ENCODE results near the gene SLC5A11.

Gene SLC5A11

DNA sequence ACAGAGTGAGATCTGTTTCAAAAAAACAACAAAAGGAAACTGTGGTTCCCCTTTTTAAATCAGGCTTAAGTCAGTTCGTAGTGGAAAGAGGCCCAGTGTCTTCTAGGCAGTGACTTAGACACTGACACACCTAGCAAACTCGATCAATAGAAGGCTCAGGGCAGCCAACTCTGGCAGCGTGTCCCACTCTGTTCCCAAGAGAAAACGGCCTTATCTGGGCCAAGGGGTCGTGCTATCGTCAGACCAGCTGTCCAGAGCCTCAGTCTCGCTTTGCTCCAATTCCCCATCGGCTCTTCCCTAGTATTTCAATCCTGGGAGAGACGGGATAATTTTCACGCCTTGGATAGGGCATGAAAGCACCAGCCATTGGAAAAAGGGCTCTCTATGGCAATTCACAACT, 72.9 kb downstream of the SLC5A11 start:
- DNase-seq, result no peak
- in situ Hi-C loops (cut with HindIII; ENCODE audit: low pct_ligation_motif_present, low sequenced_read_pairs), result no loop called here
- TF ChIP-seq, protein P1, sequence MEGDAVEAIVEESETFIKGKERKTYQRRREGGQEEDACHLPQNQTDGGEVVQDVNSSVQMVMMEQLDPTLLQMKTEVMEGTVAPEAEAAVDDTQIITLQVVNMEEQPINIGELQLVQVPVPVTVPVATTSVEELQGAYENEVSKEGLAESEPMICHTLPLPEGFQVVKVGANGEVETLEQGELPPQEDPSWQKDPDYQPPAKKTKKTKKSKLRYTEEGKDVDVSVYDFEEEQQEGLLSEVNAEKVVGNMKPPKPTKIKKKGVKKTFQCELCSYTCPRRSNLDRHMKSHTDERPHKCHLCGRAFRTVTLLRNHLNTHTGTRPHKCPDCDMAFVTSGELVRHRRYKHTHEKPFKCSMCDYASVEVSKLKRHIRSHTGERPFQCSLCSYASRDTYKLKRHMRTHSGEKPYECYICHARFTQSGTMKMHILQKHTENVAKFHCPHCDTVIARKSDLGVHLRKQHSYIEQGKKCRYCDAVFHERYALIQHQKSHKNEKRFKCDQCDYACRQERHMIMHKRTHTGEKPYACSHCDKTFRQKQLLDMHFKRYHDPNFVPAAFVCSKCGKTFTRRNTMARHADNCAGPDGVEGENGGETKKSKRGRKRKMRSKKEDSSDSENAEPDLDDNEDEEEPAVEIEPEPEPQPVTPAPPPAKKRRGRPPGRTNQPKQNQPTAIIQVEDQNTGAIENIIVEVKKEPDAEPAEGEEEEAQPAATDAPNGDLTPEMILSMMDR (IDR thresholded peaks at IDR 0.05; ENCODE audit: low read depth, low read length, missing control alignments), result no peak
- peaks cover 34% of the 10 kb centered on the region for H3K36me3 ChIP-seq (replicated peaks)
- no peak overlapping the region for H3K4me3 ChIP-seq (ENCODE audit: low read depth, low read length)
- H3K27me3 ChIP-seq (replicated peaks), result no peaks in the 10 kb centered on the region
- H3K27ac ChIP-seq, result no peak overlapping the region

DNA sequence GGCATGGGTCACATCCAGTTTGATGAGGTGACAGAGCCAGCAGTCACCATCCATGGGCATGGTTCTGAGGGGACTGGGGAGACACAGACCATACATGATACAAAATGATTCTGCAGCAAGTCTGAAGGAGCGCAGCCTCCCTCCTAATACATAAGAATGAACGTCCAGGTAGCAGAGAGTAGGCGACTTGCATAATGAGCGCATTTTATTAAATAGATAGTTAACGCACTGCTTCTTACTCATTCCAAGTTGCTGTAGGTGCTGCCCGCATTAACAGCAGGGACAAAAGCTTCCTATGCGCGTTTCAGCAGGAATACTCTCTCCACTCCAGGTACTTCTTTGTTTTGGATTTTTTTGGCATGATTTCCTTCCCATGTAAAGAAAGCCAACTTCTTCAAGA, 73.8 kb downstream of the SLC5A11 start:
- Histone ChIP-seq H3K27ac (no peak overlapping the region), H3K4me3 (ENCODE audit: low read depth, low read length) (no peak overlapping the region), H3K36me3 (replicated peaks) (peaks cover 38% of the 10 kb centered on the region), H3K27me3 (replicated peaks) (no peaks in the 10 kb centered on the region)
- in situ Hi-C loops (cut with HindIII; ENCODE audit: low pct_ligation_motif_present, low sequenced_read_pairs), result no loop called here
- TF ChIP-seq, protein P1 (IDR thresholded peaks at IDR 0.05; ENCODE audit: low read depth, low read length, missing control alignments), result no peak
- no peak for DNase-seq

DNA sequence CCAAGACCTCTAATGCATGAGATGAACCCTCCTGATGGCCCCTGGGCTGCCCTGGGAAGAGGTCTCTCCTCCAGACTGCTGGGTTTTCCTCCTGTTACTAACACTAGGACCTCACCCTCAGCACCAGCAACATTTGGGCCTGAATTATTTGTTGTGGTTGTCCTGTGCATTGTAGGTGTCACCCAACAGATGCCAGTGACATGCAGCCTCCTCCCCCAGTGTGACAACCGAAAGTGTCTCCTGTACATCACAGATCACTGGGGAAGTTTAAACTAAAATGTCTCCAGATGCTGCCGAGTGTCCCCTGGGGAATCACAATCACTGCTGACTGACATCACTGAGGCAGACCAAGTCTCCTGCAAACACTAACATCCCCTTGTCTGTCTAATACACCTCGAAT, 74.8 kb downstream of the SLC5A11 start:
- in situ Hi-C loops (cut with HindIII; ENCODE audit: low pct_ligation_motif_present, low sequenced_read_pairs), result no loop called here
- DNase-seq, result no peak
- Histone ChIP-seq H3K27me3 (replicated peaks) (no peaks in the 10 kb centered on the region), H3K27ac (no peak overlapping the region), H3K36me3 (replicated peaks) (peaks cover 40% of the 10 kb centered on the region), H3K4me3 (ENCODE audit: low read depth, low read length) (no peak overlapping the region)
- TF ChIP-seq, protein P1 (IDR thresholded peaks at IDR 0.05; ENCODE audit: low read depth, low read length, missing control alignments), result no peak

DNA sequence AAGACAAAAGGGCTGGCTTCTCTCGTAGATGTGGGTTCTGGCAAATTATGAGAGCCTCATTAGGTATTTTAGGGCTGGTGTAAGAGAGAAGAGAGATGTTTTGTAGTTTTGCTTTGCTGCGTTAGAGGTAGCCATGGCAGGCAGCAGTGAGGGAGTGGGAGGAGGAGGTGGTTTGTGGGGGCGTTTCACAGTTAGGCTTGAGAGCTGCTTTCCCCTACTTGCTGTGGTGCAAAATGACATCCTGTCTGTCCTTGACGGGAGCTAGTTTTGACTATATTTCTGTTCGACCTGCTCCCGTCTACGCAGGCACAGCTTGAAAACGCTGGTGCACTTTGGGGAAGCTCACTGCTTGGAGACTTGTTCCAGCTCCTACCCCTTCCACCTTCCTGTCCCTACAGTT, 75.5 kb downstream of the SLC5A11 start:
- Histone ChIP-seq H3K27me3 (replicated peaks) (no peaks in the 10 kb centered on the region), H3K4me3 (ENCODE audit: low read depth, low read length) (no peak overlapping the region), H3K36me3 (replicated peaks) (peaks cover 40% of the 10 kb centered on the region), H3K27ac (no peak overlapping the region)
- DNase-seq, result no peak
- in situ Hi-C loops (cut with HindIII; ENCODE audit: low pct_ligation_motif_present, low sequenced_read_pairs), result no loop called here
- TF ChIP-seq, protein P1 (IDR thresholded peaks at IDR 0.05; ENCODE audit: low read depth, low read length, missing control alignments), result no peak

DNA sequence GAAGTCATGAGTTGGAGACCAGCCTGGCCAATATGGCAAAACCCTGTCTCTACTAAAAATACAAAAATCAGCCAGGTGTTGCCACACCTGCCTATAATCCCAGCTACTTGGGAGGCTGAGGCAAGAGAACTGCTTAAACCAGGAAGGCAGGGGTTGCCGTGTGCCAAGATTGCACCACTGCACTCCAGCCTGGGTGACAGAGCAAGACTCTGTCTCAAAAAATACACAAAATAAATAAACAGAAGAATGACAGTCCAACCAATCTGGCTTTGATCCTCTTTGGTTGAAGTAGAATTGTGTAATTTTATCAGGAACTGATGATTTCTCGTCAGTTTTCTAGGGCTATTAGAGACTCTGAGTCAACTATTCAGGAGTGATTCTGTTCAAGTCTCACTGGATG, 79.4 kb downstream of the SLC5A11 start:
- Histone ChIP-seq H3K27me3 (replicated peaks) (no peaks in the 10 kb centered on the region), H3K4me3 (ENCODE audit: low read depth, low read length) (no peak overlapping the region), H3K36me3 (replicated peaks) (peaks cover 25% of the 10 kb centered on the region), H3K27ac (no peak overlapping the region)
- TF ChIP-seq, protein P1 (IDR thresholded peaks at IDR 0.05; ENCODE audit: low read depth, low read length, missing control alignments), result no peak
- in situ Hi-C loops (cut with HindIII; ENCODE audit: low pct_ligation_motif_present, low sequenced_read_pairs), result no loop called here
- DNase-seq, result no peak

DNA sequence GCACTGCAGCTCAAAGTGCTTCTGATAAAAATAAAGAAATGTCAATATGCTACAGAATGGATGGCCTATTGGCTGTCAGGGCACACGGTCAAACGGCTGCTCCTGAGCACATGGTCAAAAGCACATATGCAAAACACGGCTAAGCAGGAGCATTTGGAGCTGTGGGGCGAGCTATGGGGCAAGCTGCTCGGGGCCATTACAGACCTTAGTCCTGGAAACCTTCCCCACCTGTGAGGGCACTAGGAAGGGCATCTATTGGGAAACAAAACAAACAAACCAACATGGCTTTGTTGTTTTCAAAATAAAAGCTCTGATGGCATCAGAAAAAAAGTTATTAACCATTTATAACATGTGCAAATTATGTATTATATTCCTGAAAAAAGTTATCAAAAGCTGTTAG, 83.6 kb downstream of the SLC5A11 start:
- H3K36me3 ChIP-seq (replicated peaks), result peaks cover 33% of the 10 kb centered on the region
- no peaks in the 10 kb centered on the region for H3K27me3 ChIP-seq (replicated peaks)
- H3K27ac ChIP-seq, result no peak overlapping the region
- in situ Hi-C loops (cut with HindIII; ENCODE audit: low pct_ligation_motif_present, low sequenced_read_pairs), result no loop called here
- H3K4me3 ChIP-seq (ENCODE audit: low read depth, low read length), result no peak overlapping the region
- TF ChIP-seq, protein P1 (IDR thresholded peaks at IDR 0.05; ENCODE audit: low read depth, low read length, missing control alignments), result no peak
- DNase-seq, result no peak

All from brain microvascular endothelial cell (primary cell).